Measurements from ENCODE around the gene GARRE1. TPM values are rescaled to one million over a fixed set of nuclear protein-coding genes. Genes with fewer than 3 reads are reported as not detected.

The GARRE1 gene
- total and polyA plus RNA-seq, 2 of the 8 experiments (the other 6 are each of a cell fraction or from before 2014, with no cell fraction given): 16.4 to 23.1 TPM

- Histone ChIP-seq H2BK15ac (ENCODE audit: low read length) (no peak overlapping the region), H3K18ac (ENCODE audit: extremely low read depth, low read length) (no peak overlapping the region), H4K20me1 (replicated peaks in 1 of 2; ENCODE audit: control insufficient read depth in 1 of 2, insufficient read depth in 2 of 2, low read length in 2 of 2) (no peaks in the 10 kb centered on the region), H3K56ac (replicated peaks; ENCODE audit: insufficient read length, low read depth, low read length) (no peak overlapping the region), H4K91ac (replicated peaks; ENCODE audit: insufficient read length, low read length) (no peak overlapping the region), H3K4me3 (ENCODE audit: extremely low read depth in 1 of 4, insufficient read depth in 2 of 4, low read depth in 3 of 4, low read length in 4 of 4) (no peak overlapping the region), H3K27me3 (replicated peaks in 1 of 4; ENCODE audit: control insufficient read depth in 3 of 4, extremely low read depth in 1 of 4, insufficient read depth in 3 of 4, low read length in 3 of 4) (no peaks in the 10 kb centered on the region), H4K8ac (ENCODE audit: extremely low read depth, insufficient read depth, low read length) (no peak overlapping the region), H3K23ac (ENCODE audit: insufficient read length) (no peak overlapping the region), H3K9me3 (ENCODE audit: insufficient read depth in 2 of 2, low read depth in 1 of 2, low read length in 1 of 2) (no peaks in the 10 kb centered on the region), H2BK5ac (ENCODE audit: low read depth, low read length) (no peak overlapping the region), H2BK120ac (replicated peaks; ENCODE audit: low read depth, low read length) (no peak overlapping the region), H3K4me1 (replicated peaks in 1 of 4; ENCODE audit: control insufficient read depth in 3 of 4, insufficient read depth in 4 of 4, low read length in 3 of 4) (peaks cover 0 to 4% (median 2%) of the 10 kb centered on the region in 4 experiments; a peak in 2 of 7 replicates), H2AFZ (ENCODE audit: low read length) (no peak overlapping the region), H2AK5ac (ENCODE audit: low read depth, low read length) (no peak overlapping the region), H3K79me2 (ENCODE audit: control insufficient read depth in 1 of 2, insufficient read depth in 2 of 2, low read length in 2 of 2) (no peaks in the 10 kb centered on the region), H3K9ac (replicated peaks in 1 of 4; ENCODE audit: extremely low read depth in 1 of 4, low read depth in 3 of 4, low read length in 3 of 4) (no peak overlapping the region), H3K27ac (ENCODE audit: low read depth, low read length) (no peak overlapping the region), H4K5ac (ENCODE audit: insufficient read length, low read depth, low read length) (no peak overlapping the region), H3K4me2 (ENCODE audit: insufficient read depth in 1 of 2, low read depth in 2 of 2, low read length in 2 of 2) (no peak overlapping the region), H2BK12ac (ENCODE audit: low read depth, low read length) (no peak overlapping the region), H3K23me2 (ENCODE audit: low read depth, low read length) (no peaks in the 10 kb centered on the region), H3K36me3 (ENCODE audit: control insufficient read depth in 2 of 4, insufficient read depth in 4 of 4, low read length in 3 of 4) (no peaks in the 10 kb centered on the region), H3K14ac (ENCODE audit: insufficient read length) (no peak overlapping the region), H2BK20ac (ENCODE audit: low read length) (no peak overlapping the region), H3K79me1 (ENCODE audit: low read depth, low read length) (no peaks in the 10 kb centered on the region), H3K4ac (replicated peaks; ENCODE audit: insufficient read length, low read depth, low read length) (no peak overlapping the region)
- DNase-seq (ENCODE audit: low read depth in 1 of 2, low spot score in 2 of 2) (no peak), FAIRE-seq (no peak)
- TF ChIP-seq TBP (IDR thresholded peaks at IDR 0.05; ENCODE audit: low read depth, low read length): no peak
- TF ChIP-seq JUN (IDR thresholded peaks at IDR 0.05; ENCODE audit: low read depth, low read length): 0 out of 2 replicates have a peak, but pooled peaks have one; percentile 26
- TF ChIP-seq JUND (IDR thresholded peaks at IDR 0.05; ENCODE audit: low read length): peak; percentile 87
- ChIA-PET CTCF (ENCODE audit: partially characterized antibody) (interaction anchor here (0.6 to 1.8 kb wide), 5 partner anchors 12 to 109 kb away, joined by 3 to 10 read pairs (median 4); no protein-coding TSS in a partner anchor), POLR2A (ENCODE audit: partially characterized antibody) (interaction anchor here (1.1 to 1.6 kb wide), 5 partner anchors 10 to 66 kb away, joined by 3 to 4 read pairs (median 3); no protein-coding TSS in a partner anchor)
- 57% methylated on average over 3 of the region's 3 CpGs; no CpG with 5 or more reads in 1 of the 2 experiments for WGBS, 2 experiments (ENCODE audit: extremely low coverage in 1 of 2, insufficient coverage in 1 of 2, insufficient read length in 1 of 2, insufficient replicate concordance in 2 of 2, low coverage in 1 of 2, low lambda C conversion rate in 2 of 2, missing lambda C conversion rate in 1 of 2)
These were observed 17.1 kb upstream of the GARRE1 start for GRCh38 chr19:34237283-34237682.

All from H1 (cell line).